GM13977 (cell line): ENCODE data around the gene YY1AP1.
"Not testable (repeated sequence)": the region's sequence is repeated elsewhere in the genome, so short reads cannot be mapped to it uniquely, and the experiment has no call there.

Source experiments
- DNase-seq: peaks from one replicate; pipeline ENCODE4 v3.0.0; 2012; ENCODE audit warnings: low spot score
- in situ Hi-C: fragments of 300-500 bp; cut with MboI; formaldehyde crosslinking; loops from one replicate; pipeline ENCODE4 v1.12.0; 2022; ENCODE audit warnings: low sequenced_read_pairs, low pct_unique_long_range_greater_than_20kb, mixed read lengths, inconsistent platforms; ENCODE audit not compliant: unreplicated experiment
- TF ChIP-seq, protein P1 (sequence below): IDR thresholded peaks from 2 replicates; pipeline ENCODE4 v1.5.1; 2012; ENCODE audit warnings: mild to moderate bottlenecking, control low read depth; ENCODE audit not compliant: insufficient read depth; ENCODE audit errors: extremely low read depth, missing control alignments

The YY1AP1 gene

DNA sequence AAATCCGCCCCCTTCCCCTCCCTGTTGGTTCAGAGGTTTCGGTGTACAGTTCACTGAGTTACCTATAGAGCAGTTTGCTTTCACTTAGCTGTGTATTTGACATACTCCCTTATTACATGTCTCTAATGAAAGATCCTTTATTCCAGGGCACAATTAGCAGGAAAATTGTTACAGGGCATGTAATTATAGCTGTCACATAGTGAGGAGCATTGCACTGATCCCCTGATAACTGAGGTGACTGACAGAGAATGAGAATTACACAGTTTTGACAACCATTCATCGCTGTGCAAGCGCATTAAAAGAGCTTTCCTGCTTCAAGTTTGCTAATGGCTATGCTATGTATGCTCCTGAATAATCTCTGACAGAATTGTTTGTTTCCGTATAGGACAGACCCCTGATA, 27.2 kb upstream of the YY1AP1 start:
- DNase-seq: peak; percentile 37
- TF ChIP-seq, protein P1, sequence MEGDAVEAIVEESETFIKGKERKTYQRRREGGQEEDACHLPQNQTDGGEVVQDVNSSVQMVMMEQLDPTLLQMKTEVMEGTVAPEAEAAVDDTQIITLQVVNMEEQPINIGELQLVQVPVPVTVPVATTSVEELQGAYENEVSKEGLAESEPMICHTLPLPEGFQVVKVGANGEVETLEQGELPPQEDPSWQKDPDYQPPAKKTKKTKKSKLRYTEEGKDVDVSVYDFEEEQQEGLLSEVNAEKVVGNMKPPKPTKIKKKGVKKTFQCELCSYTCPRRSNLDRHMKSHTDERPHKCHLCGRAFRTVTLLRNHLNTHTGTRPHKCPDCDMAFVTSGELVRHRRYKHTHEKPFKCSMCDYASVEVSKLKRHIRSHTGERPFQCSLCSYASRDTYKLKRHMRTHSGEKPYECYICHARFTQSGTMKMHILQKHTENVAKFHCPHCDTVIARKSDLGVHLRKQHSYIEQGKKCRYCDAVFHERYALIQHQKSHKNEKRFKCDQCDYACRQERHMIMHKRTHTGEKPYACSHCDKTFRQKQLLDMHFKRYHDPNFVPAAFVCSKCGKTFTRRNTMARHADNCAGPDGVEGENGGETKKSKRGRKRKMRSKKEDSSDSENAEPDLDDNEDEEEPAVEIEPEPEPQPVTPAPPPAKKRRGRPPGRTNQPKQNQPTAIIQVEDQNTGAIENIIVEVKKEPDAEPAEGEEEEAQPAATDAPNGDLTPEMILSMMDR: no peak
- in situ Hi-C loops: no loop called here

DNA sequence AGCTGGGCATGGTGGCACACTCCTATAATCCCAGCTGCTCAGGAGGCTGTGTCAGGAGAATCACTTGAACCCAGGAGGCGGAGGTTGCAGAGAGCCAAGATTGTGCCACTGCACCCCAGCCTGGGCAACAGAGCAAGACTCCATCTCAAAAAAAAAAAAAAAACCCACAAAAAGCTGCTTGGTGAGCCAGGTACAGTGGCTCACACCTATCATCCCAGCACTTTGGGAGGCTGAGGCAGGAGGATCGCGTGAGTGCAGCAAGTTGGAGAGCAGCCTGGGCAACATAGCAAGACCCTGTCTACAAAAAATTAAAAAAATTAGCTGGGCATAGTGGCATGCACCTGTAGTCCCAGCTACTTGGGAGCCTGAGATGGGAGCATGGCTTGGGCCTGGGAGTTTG, 26.5 kb upstream of the YY1AP1 start:
- DNase-seq, in situ Hi-C loops: not testable (repeated sequence)

DNA sequence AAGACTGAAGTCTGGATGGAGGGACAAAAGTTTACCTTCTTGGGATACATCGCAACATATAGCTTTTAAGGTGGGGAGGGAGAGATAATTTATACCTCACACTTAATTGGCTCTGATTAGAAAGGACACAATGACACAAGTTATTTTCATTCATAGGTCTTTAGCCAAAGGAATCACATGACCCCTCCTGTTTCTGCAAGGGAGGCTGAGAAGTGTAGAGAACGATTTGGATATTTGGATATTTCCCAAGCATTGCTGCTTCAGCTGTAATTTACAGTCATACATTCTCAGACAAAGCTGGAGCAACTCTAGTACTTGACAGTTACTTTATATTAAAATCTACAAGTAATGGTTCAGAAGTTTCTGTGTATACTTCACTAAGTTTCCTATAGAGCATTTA, 24.5 kb upstream of the YY1AP1 start:
- in situ Hi-C loops: no loop called here

DNA sequence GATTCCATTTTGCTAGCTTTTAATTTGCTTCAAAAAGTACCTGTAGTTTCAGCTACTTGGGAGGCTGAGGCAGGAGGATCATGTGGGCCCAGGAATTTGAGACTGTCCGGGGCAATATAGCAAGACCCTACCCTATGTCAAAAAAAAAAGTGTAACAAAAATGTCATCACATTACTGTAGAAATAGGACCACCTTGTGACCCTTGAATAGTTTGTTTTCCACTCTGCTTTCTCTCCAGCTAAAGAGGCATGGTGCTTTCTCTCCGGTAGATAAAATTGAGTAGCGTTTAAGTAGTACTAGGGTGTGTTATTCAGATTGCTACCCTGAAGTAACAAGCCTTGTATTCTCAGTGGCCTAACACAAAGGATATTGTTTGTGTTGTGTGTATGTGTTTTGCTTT, 24.1 kb upstream of the YY1AP1 start:
- in situ Hi-C loops, DNase-seq: not testable (repeated sequence)

More for the DNA sequence above, 24.5 kb upstream of the YY1AP1 start:
- TF ChIP-seq, protein P1: no peak
- no peak for DNase-seq

DNA sequence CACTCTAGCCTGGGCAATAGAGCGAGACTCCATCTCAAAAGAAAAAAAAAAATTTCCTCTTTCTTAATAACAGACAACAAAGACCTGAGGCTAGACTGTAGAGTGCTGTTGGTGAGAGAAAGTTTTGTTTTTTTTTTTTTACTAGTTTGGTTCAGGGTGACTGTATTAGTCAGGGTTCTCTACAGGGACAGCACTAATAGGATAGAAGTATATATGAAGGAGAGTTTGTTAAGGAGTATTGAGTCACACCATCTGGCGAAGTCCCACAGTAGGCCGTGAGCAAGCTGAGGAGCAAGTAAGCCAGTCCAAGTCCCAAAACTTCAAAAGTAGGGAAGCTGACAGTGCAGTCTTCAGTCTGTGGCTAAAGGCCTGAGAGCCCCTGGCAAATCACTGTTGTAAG, 22.9 kb upstream of the YY1AP1 start:
- in situ Hi-C loops, DNase-seq: not testable (repeated sequence)

DNA sequence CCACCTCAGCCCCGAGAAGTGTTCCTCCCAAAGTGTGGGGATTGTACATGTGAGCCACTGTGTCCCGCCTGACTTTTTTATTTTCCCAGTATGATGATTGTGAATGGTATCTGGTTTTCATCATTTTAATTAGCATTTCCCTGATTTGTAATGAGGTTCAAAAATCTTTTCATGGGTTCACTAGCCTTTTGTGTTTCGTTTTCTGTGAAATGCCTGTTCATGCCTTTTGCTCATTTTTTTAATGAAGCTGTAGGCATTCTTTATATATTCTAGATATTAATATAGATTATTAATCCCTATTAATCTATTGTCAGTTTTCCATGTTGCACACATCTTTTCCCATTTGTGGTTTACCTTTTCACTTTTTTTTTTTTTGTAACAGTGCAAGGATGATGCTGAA, 20.8 kb upstream of the YY1AP1 start:
- in situ Hi-C loops: no loop called here

DNA sequence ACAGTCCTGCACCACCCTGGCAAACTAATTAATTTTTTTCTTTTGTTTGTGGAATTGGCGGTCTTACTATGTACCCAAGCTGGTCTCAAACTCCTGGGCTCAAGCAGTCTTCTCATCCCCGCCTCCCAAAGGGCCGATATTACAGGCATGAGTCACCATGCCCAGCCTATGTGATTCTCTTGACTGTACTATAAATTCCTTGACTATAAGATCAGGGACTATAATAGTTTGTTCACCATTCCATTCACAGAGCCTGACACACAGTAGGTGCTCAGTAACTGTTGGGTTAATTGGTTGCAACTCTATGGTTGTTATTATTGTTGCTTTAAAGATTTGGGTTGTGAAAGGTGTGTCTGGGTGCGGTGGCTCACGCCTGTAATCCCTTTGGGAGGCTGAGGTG, 17.6 kb upstream of the YY1AP1 start:
- in situ Hi-C loops: no loop called here
- DNase-seq: no peak
- TF ChIP-seq, protein P1: no peak

More for the DNA sequence above, 20.8 kb upstream of the YY1AP1 start:
- TF ChIP-seq, protein P1: no peak
- DNase-seq: no peak

DNA sequence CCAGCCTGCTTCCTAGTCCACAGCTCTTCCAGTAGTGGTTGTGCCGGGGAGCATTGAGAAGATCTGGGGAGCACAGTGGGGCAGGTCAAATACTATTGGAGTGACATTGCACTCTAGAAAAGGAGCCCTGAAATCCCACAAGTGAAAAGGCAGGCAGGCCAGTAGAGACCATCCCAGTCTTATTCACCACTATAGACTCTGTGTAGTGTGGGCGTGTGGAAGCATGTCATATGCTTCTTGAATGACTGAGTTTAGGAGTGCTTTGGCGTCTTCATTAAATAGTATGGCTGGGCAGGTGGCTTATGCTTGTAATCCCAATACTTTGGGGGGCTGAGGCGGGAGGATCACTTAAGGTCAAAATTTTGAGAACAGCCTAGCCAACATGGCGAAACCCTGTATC, 15.8 kb upstream of the YY1AP1 start:
- DNase-seq, in situ Hi-C loops: not testable (repeated sequence)

DNA sequence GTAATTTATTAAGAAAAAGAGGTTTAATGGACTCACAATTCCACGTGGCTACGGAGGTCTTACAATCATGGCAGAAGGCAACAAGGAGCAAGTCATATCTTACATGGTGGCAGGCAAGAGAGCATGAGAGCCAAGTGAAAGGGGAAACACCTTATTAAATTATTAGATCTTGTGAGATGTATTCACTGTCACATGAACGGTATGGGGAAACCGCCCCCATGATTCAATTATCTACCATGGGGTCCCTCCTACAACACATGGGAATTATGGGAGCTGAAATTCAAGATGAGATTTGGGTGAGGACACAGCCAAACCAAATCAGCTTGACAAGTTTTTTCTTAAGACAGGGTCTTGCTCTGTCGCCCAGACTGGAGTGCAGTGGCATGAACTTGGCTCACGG, 14.6 kb upstream of the YY1AP1 start:
- TF ChIP-seq, protein P1: no peak
- no peak for DNase-seq
- in situ Hi-C loops: no loop called here

DNA sequence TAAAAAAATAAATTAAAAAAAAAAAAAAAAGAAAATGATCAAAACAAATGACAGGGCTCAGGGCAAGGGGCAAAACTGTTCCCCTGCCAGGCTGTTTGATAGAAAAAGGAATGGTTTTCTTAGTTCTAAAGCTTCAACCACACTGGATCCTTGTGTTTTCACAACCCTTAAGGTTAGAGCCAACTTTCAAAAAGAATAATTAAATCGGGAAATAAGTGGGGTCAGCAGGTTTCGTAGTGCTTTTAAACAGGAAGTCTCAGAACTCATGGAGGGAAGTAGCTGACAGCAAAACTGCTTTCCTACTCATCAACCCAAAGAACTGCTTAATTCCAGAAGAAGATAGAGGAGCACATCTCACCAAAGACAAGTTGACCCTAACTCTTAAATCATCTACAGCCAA, 13.1 kb upstream of the YY1AP1 start:
- in situ Hi-C loops, DNase-seq: not testable (repeated sequence)

DNA sequence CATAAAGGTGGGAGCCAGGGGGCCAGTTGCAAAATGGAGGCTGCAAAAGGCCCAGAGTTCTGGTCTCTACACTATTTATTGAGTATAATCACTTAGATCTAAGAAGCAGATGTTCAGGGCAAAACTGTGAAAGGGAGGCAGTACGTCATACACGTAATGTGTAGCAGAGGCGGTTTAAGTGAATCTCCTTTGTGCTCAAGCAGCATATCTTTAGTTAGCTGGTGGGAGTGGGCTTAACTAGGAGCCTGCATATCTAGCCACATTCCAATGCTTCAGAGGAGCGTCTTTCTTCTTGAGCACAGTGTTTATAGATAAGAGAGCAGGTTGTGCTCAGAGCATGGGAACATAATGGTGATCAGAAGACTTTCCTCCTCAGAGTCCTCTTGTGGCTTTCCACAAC, 10.5 kb upstream of the YY1AP1 start:
- in situ Hi-C loops, DNase-seq: not testable (repeated sequence)
